Activated CD4-positive, alpha-beta T cell treated with anti-CD3 and anti-CD28 coated beads, Interleukin-2, amount 50 U/mL, for 24 hours (primary cell): ENCODE measurements around the gene RAPSN.

ENCODE experiments used
- DNase-seq, 2 donors: peaks; one replicate each; pipeline ENCODE4 v3.0.0-alpha.2; 2020; ENCODE audit warnings: low read depth in 1 of 2, low spot score in 1 of 2

RAPSN gene

GRCh38 chr11:47448566-47449427, at the start of gene RAPSN:
TSS of gene RAPSN (minus strand) at chr11:47449136. CDS start at chr11:47448964, 172 bp downstream.
- DNase-seq = no peak

DNA sequence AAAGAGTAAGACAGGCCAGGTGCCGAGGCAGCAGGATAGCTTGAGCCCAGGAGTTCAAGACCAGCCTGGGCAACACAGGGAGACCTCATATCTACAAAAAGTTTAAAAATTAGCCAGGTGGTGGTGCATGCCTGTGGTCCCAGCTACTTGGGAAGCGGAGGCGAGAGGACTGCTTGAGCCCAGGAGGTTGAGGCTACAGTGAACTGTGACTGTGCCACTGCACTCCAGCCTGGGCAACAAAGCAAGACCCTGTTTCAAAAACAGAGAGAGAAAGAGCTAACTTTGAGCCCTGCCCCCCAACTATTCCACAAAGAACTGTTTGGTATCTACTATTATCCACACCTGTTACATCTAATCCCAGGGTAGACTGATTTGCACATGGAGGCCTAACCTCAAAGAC, 49.2 kb upstream of the RAPSN start:
- no peak for DNase-seq

DNA sequence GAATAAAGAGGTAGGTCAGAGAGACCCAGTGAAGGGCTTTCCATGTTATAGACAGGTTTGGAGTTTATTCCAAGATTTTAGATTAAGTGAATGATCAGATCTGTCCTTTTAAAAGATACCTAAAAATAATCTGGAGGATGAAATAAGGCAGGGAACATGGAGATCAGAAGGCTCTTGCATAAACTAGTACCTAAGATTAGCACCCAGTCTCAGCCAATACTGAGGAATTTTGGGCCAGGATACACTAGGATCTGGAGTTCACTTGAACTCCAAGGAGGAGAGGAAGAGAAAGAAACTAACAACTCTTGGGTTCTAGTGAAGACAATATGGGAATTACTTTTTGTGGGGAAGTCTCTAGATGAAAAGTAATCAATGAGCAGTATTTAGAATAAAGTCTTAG, 47.9 kb upstream of the RAPSN start:
- DNase-seq = no peak

DNA sequence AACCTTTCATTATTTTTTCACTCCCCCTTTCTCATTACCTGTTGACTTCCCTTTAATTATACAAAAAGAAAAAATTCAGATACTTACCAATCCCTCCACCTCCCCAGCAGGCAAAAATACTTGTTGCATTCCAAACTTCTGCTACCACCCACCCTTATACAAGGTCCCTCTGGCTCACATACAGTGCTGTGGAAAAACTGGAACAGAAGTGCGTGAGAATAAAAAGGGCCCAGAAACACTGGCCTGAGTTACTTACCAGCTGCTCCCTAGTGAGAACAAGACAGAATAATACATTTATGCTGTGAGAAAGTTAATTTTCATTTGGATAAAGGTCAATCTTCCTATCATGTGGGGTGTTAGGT, 46.9 kb upstream of the RAPSN start:
- DNase-seq = no peak

- DNase-seq = no peak
Measured at GRCh38 chr11:47495011-47495855, 46.3 kb upstream of the RAPSN start.

- no peak for DNase-seq
Measured at GRCh38 chr11:47489395-47489755, 40.4 kb upstream of the RAPSN start.

GRCh38 chr11:47488674-47489394, 39.9 kb upstream of the RAPSN start:
- DNase-seq = no peak

GRCh38 chr11:47488111-47488510, 39.2 kb upstream of the RAPSN start:
- no peak for DNase-seq

DNA sequence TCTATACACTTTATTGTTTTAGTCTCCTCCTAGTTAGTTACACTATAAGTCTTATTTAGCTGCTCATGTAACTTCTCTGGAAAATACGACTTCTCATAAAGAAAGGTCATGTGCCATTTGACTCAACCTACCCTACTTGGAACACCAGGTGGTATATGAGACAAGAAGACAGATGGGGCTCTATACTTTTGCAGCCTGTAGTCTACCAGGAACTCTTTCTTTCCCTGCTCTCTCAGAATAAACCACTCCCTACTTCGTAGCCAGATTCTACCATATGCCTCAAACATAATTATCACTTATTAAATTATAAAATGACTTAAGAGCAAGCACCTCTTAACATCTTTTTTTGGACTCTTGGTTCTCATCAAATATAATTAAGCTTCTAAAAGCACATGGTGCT, 38.5 kb upstream of the RAPSN start:
- DNase-seq = no peak

GRCh38 chr11:47485107-47485506, 36.2 kb upstream of the RAPSN start:
- no peak for DNase-seq

GRCh38 chr11:47483457-47483856, 34.5 kb upstream of the RAPSN start:
- DNase-seq = no peak

DNA sequence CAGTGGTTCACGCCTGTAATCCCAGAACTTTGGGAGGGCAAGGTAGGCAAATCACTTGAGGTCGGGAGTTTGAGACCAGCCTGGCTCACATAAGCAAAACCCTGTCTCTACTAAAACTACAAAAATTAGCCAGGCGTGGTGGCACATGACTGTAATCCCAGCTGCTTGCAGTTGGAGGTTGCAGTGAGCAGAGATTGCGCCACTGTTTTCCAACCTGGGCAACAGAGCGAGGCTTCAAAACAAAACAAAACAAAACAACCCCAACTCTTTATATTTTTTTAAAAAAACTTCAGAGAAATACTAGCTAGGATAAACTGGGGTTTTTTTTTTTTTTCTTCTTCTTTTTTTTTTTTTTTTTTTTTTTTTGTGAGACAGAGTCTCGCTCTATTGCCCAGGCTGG, 31.8 kb upstream of the RAPSN start:
- no peak for DNase-seq

DNA sequence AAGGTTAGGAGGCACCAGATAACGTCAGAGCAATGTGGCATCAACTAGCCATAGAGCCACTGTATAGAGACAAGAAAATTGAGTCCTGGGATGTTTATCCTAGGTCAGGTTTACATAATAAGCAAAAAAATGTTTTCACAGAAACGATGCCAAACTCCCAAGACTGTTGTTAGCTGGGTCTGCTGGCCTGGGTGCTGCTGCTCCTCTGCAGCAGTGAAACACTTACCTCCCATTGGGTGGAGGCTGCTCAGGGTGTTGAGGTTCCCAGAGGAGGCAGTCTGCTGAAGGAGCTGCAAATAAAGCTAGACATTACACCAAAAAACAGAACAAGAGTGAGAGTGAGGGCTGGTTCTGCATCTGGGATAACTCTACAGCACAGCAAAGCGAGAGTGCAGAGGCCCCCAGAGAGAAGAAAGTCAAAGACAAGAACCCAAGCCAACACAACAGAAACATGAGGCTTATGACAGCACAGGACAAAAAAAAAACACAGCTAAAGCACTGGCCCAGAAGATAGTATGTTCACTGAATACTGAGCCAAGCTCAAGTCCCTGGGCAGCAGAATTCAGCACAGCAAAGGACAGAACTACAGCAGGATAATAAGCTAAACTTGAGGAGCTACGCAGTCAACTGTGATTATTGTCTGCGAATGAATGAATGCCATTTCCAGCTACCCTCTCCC, 29.9 kb upstream of the RAPSN start:
- no peak for DNase-seq

DNA sequence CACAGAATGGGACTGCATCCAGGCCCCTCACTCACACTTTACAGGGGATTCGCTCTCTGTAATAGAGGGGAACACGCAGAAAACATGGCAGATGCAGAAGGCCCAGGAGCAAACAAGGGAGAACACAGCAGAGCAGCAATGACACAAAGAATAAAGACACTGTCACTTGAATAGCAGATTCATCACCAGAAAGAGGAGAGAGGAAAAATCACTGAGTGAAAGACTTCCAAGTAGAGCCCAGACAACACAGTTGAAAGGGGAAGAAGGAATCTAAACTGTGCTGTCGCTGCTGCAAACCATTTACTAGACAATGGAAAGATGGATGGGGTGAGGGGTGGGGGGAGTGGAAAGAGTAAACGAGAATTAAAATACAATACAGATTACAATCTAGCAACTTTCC, 28.8 kb upstream of the RAPSN start:
- DNase-seq = no peak

DNA sequence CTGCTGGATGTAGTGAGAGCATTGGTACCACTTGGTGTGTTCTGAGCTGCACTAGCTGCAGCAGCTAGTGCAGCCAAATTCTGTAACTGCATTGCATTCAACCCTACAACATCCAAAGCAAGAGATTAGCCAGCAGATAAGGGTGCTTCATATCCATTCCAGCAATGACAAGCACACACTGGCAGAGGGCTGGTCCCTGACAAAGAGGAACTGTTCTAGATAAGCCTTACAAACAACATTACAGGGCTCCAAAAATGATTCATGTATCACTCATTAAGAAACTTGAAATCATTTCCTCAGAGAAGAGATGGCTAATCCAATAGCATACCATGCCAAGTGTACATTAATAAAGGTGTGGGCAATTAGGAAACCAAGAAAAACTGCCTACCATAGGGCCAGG, 28.4 kb upstream of the RAPSN start:
- DNase-seq = no peak

DNA sequence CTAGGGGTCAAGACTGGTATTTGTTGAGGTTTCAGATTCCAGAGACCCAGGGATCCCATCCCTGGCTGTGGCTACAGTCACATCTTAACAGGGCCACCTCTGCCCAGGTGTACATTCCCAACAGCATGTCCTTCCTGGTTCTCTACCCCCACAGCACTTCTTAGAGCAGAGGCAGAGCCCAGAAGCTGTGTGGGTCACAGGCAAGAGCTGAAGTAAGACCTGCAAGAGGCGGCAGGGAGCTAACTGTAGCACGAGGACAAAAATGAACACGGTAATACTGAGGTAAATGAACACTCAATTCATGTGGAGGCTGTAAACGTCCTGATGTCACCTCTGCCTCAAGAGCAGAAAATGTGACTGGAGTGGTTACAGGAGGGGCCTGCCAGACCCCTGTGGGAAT, 21.7 kb upstream of the RAPSN start:
- no peak for DNase-seq

DNA sequence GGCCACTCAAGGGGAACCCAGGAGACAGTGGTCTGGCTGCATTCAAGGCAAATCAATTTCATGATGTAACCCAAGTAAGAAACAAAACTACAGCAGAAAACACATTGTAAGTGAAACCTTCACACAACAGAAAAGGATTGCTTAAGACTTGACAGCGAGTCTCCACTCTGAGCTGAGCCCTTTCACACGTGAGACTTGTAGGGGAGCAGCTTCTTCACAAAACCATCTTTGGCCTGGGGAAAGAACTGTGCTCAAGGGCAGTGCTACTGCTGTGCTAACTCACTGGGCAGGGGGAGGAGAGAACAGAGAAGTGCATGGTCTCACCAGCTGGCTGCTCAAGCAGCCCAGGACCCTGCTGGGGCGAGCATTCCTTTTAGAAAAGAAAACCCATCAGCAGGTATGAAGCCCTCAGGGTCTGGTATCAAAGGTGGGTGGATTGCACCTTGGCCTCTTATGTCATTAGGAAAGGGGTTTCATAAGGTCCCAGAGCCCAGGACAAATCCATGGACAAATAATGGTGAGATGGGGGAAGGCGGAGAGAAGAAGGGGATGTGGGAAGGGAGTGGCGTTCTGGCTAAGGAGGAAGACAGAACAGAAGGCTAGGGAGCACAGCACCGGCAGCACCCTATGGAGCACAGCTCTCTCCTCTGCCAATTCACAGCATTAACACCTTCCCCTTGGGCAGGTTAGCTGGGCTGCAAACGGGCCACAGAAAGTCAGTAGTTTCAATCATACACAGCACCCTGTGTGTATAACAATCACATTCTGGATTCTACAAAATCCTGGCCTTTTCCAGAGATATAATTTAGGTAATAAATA, 20.6 kb upstream of the RAPSN start:
- no peak for DNase-seq

- no peak for DNase-seq
Measured at GRCh38 chr11:47468598-47469214, 19.8 kb upstream of the RAPSN start.

GRCh38 chr11:47467357-47467756, 18.4 kb upstream of the RAPSN start:
- DNase-seq = no peak

GRCh38 chr11:47466701-47467250, 17.8 kb upstream of the RAPSN start:
- no peak for DNase-seq
